CD14-positive monocyte (primary cell): ENCODE data around the gene WBP2NL. TPM values are rescaled to one million over a fixed set of nuclear protein-coding genes. Genes with fewer than 3 reads are reported as not detected.
A peak's percentile ranks its signal among the peaks of the same experiment; 100 is the strongest.

Experiments used
- DNase-seq, 3 donors: peaks; one replicate each; pipeline ENCODE4 v3.0.0-alpha.2; 2011 to 2022
- H2AFZ ChIP-seq: 2 replicates; pipeline ENCODE4 v1.6.0; 2012; ENCODE audit warnings: mild to moderate bottlenecking, low read depth, low read length, inconsistent platforms; ENCODE audit not compliant: insufficient read depth, poor library complexity, severe bottlenecking
- H3K27ac ChIP-seq, 2 donors: 1 replicate in 1 of 2; 2 replicates in 1 of 2; pipeline ENCODE4 v1.5.1; 2012 to 2013; ENCODE audit warnings: low read length in 2 of 2, control low read depth in 1 of 2, inconsistent platforms in 1 of 2, low read depth in 1 of 2, mild to moderate bottlenecking in 1 of 2
- H3K27me3 ChIP-seq, 2 donors: one replicate each; pipeline versions ENCODE4 v1.6.0 to v1.6.1; 2011 to 2013; ENCODE audit warnings: low read length in 2 of 2; ENCODE audit not compliant: control insufficient read depth in 2 of 2, insufficient read depth in 2 of 2
- H3K36me3 ChIP-seq, 2 donors: replicated peaks in 1 of 2; 1 replicate in 1 of 2; 2 replicates in 1 of 2; pipeline versions ENCODE4 v1.5.1 to v1.6.1; 2012 to 2013; ENCODE audit warnings: low read length in 2 of 2, control low read depth in 1 of 2, inconsistent platforms in 1 of 2, mild to moderate bottlenecking in 1 of 2; ENCODE audit not compliant: insufficient read depth in 2 of 2, control insufficient read depth in 1 of 2
- H3K4me1 ChIP-seq, 2 donors: 1 replicate in 1 of 2; 2 replicates in 1 of 2; pipeline versions ENCODE4 v1.5.1 to v1.6.1; 2012 to 2013; ENCODE audit warnings: low read length in 2 of 2, control low read depth in 1 of 2, inconsistent platforms in 1 of 2, mild to moderate bottlenecking in 1 of 2, moderate library complexity in 1 of 2; ENCODE audit not compliant: insufficient read depth in 2 of 2, control insufficient read depth in 1 of 2
- H3K4me2 ChIP-seq: replicated peaks from 2 replicates; pipeline ENCODE3; 2012; ENCODE audit warnings: low read length, moderate library complexity, mild to moderate bottlenecking; ENCODE audit not compliant: poor library complexity, severe bottlenecking; ENCODE audit errors: extremely low read depth
- H3K4me3 ChIP-seq, 3 experiments: fragments of 200-600 bp in 1 of 3; sonication (generic) in 1 of 3; replicated peaks in 1 of 3; 1 replicate in 2 of 3; 2 replicates in 1 of 3; pipeline ENCODE4 v1.5.1; 2011 to 2013; ENCODE audit warnings: low read length in 3 of 3, mild to moderate bottlenecking in 3 of 3, control low read depth in 2 of 3, low read depth in 2 of 3, inconsistent platforms in 1 of 3, moderate library complexity in 1 of 3
- H3K79me2 ChIP-seq: 2 replicates; pipeline ENCODE4 v1.6.0; 2012; ENCODE audit warnings: mild to moderate bottlenecking, control low read depth, inconsistent platforms, low read length, moderate library complexity; ENCODE audit not compliant: insufficient read depth
- H3K9ac ChIP-seq: 2 replicates; pipeline ENCODE4 v1.6.0; 2017; ENCODE audit warnings: low read length, mild to moderate bottlenecking; ENCODE audit not compliant: insufficient read depth, poor library complexity, severe bottlenecking
- H3K9me3 ChIP-seq, 2 donors: replicated peaks in 1 of 2; 1 replicate in 1 of 2; 2 replicates in 1 of 2; pipeline versions ENCODE4 v1.5.1 to v1.6.1; 2012 to 2013; ENCODE audit warnings: low read length in 2 of 2, control low read depth in 1 of 2; ENCODE audit not compliant: control insufficient read depth in 1 of 2, insufficient read depth in 1 of 2
- H4K20me1 ChIP-seq: 2 replicates; pipeline ENCODE4 v1.6.0; 2012; ENCODE audit warnings: mild to moderate bottlenecking, low read length, control low read depth, moderate library complexity; ENCODE audit not compliant: insufficient read depth
- H3K27ac Mint-ChIP-seq, 7 donors: one replicate each; pipeline ENCODE4 v1.8.0; 2020; ENCODE audit warnings: mild to moderate bottlenecking in 7 of 7, mixed read lengths in 7 of 7, moderate library complexity in 6 of 7, inconsistent platforms in 2 of 7
- H3K27me3 Mint-ChIP-seq, 3 donors: one replicate each; pipeline ENCODE4 v1.8.0; 2021 to 2022; ENCODE audit warnings: low read depth in 3 of 3, mild to moderate bottlenecking in 3 of 3, mixed read lengths in 3 of 3, moderate library complexity in 3 of 3, inconsistent platforms in 1 of 3
- H3K36me3 Mint-ChIP-seq, 2 donors: one replicate each; pipeline ENCODE4 v1.8.0; 2020; ENCODE audit warnings: mixed read lengths in 2 of 2, inconsistent platforms in 1 of 2, mild to moderate bottlenecking in 1 of 2
- H3K4me1 Mint-ChIP-seq: one replicate; pipeline ENCODE4 v1.8.0; 2020; ENCODE audit warnings: mild to moderate bottlenecking, mixed read lengths
- H3K4me3 Mint-ChIP-seq, 2 donors: one replicate each; pipeline ENCODE4 v1.8.0; 2020; ENCODE audit warnings: mild to moderate bottlenecking in 2 of 2, mixed read lengths in 2 of 2, moderate library complexity in 1 of 2
- H3K9me3 Mint-ChIP-seq, 7 donors: one replicate each; pipeline ENCODE4 v1.8.0; 2020 to 2022; ENCODE audit warnings: mixed read lengths in 7 of 7, mild to moderate bottlenecking in 6 of 7, moderate library complexity in 6 of 7, inconsistent platforms in 2 of 7
- CTCF ChIP-seq: fragments of 200-600 bp; IDR thresholded peaks from one replicate; pipeline ENCODE4 v1.8.0; 2022; ENCODE audit warnings: antibody characterized with exemption, mild to moderate bottlenecking
- WGBS: methylation state at CpG from one replicate; pipeline ENCODE4 v1.1.5; 2013; ENCODE audit warnings: missing lambda C conversion rate; ENCODE audit not compliant: insufficient coverage; 5-methylcytosine and 5-hydroxymethylcytosine counted together
- intact Hi-C, 2 donors: fragments of 100-400 bp; cut with micrococcal nuclease; formaldehyde crosslinking; loops; one replicate each; pipeline versions ENCODE4 v1.15.0 to v1.15.1; 2023
- polyA plus RNA-seq, 3 donors: library from polyadenylated mRNA; depleted of rRNA in 1 of 3; unstranded in 2 of 3; stranded (reverse) in 1 of 3; fragments of 300-500 nt in 2 of 3; fragments of >200 nt in 1 of 3; fragmentation: Illumina TruSeq in 2 of 3; gene quantifications; 1 replicate in 2 of 3; 2 replicates in 1 of 3; pipeline ENCODE4 v1.2.3, GENCODE V29; 2012 to 2021

Gene WBP2NL
- polyA plus RNA-seq, 3 donors: 0.48 to 0.83 (median 0.71) TPM

DNA sequence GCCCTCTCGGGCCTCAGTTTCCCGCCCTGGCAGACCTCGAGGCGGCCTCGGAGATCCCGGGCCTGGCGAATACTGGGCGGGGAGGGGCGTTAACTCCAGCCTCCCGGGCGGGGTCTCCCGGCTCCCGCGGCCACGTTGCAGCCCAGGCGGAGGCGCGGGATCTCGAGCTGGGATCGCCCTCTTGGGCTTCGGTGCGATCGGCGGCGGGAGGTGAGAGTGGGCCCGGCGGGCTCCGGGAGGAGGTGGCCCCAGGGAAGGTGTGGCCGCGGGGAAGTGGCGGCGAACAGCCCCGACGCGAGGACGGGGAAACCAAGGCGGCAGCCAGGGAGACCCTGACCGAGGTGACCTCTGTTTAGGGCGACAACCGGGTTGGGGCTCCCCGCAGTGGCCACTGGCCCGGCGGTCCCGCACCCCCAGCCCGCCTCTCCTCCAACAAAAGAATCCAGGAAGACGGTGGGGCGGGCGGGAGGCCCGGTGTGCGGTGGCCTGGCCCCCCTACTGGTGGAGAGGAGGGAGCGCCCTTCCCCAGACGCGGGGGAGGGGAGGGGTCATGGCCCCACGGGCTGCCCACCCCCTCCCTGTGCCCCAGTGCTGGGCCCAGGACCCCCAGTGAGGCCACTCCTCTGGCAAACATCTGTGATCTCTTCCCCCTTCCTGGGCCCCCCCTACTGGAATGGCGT, 75.7 kb downstream of the WBP2NL start, which contains the start of gene PHETA2:
Gene PHETA2 (plus strand): TSS at position 117 of the 680 bp plus-strand sequence. CDS start 3,046 bp downstream, outside the sequence.
- peak within 1 kb of the TSS; percentile 50 to 75 (median 52) for H3K4me3 ChIP-seq
- Mint-ChIP-seq H3K36me3 (peaks cover 3 to 14% of the 10 kb centered on the region in 2 donors), H3K9me3 (peaks cover 0 to 2% (median 0%) of the 10 kb centered on the region in 7 donors), H3K27me3 (peaks cover 0 to 5% (median 0%) of the 10 kb centered on the region in 3 donors), H3K4me1 (peaks cover 59% of the 10 kb centered on the region), H3K27ac (peak within 1 kb of the TSS; percentile 40 to 90 (median 78)), H3K4me3 (peak within 1 kb of the TSS; percentile 77 to 88)
- DNase-seq: peak; percentile 24 to 53 (median 53)
- no peaks in the 10 kb centered on the region for H3K9me3 ChIP-seq
- H3K27ac ChIP-seq: peak within 1 kb of the TSS in 1 of 2 donors; percentile 77
- H3K9ac ChIP-seq: peak within 1 kb of the TSS; percentile 79
- H3K36me3 ChIP-seq: peaks cover 0 to 18% of the 10 kb centered on the region in 2 donors
- TF ChIP-seq CTCF: peak; percentile 75
- peaks cover 21% of the 10 kb centered on the region for H3K79me2 ChIP-seq
- no peaks in the 10 kb centered on the region for H3K27me3 ChIP-seq
- intact Hi-C loops: loop anchor here (5.0 kb wide), 1 partner anchor 77 kb away; the partner anchor contains the start of gene WBP2NL (in 2 of the 2)
- H2AFZ ChIP-seq: peak within 1 kb of the TSS; percentile 93
- H4K20me1 ChIP-seq: peaks cover 6% of the 10 kb centered on the region
- 0% methylated on average over 40 of the region's 55 CpGs for WGBS
- H3K4me1 ChIP-seq: peaks cover 52 to 80% of the 10 kb centered on the region in 2 donors
- H3K4me2 ChIP-seq: peak within 1 kb of the TSS; percentile 84

- Histone ChIP-seq H4K20me1 (no peaks in the 10 kb centered on the region), H3K27me3 (no peaks in the 10 kb centered on the region), H3K9ac (peak overlapping the region; percentile 79), H3K4me2 (peak overlapping the region; percentile 84), H3K4me1 (peaks cover 44 to 73% of the 10 kb centered on the region in 2 donors), H3K27ac (peak overlapping the region in 1 of 2 donors; percentile 77), H3K36me3 (peaks cover 0 to 18% of the 10 kb centered on the region in 2 donors), H3K9me3 (no peaks in the 10 kb centered on the region), H3K4me3 (peak overlapping the region; percentile 50 to 75 (median 52)), H3K79me2 (peaks cover 16% of the 10 kb centered on the region), H2AFZ (peak overlapping the region; percentile 93)
- Mint-ChIP-seq H3K4me3 (peak overlapping the region; percentile 77 to 81), H3K27ac (peak overlapping the region in 6 of 7 donors; percentile 60 to 90 (median 80)), H3K9me3 (peaks cover 0 to 2% (median 0%) of the 10 kb centered on the region in 7 donors), H3K4me1 (peaks cover 53% of the 10 kb centered on the region), H3K36me3 (peaks cover 3 to 14% of the 10 kb centered on the region in 2 donors), H3K27me3 (peaks cover 0 to 5% (median 0%) of the 10 kb centered on the region in 3 donors)
- WGBS: 86% methylated on average over 6 of the region's 9 CpGs
- no peak for DNase-seq
- intact Hi-C loops: loop anchor here (5.0 kb wide), 1 partner anchor 78 kb away; the partner anchor contains the start of gene WBP2NL (in 2 of the 2)
- peak; percentile 35 for TF ChIP-seq CTCF
Observed at GRCh38 chr22:42074846-42075676, 76.5 kb downstream of the WBP2NL start.
